NB4 (cell line): Measurements from ENCODE around the gene KDM4D.

ENCODE experiments used
- DNase-seq: peaks from one replicate; pipeline ENCODE4 v3.0.0; 2010; ENCODE audit warnings: low read depth
- H3K4me3 ChIP-seq: one replicate; pipeline ENCODE4 v1.5.1; 2011; ENCODE audit warnings: mild to moderate bottlenecking, low read depth, low read length, moderate library complexity
- CTCF ChIP-seq: IDR thresholded peaks from one replicate; pipeline ENCODE4 v1.5.1; 2012; ENCODE audit warnings: low read depth, low read length
- MAX ChIP-seq: IDR thresholded peaks from 2 replicates; pipeline ENCODE4 v1.6.1; 2011; ENCODE audit warnings: low read depth, low read length
- MYC ChIP-seq: IDR thresholded peaks from 2 replicates; pipeline ENCODE4 v1.6.1; 2011; ENCODE audit warnings: low read depth, low read length
- POLR2A ChIP-seq: IDR thresholded peaks from 2 replicates; pipeline ENCODE4 v1.6.1; 2011; ENCODE audit warnings: mild to moderate bottlenecking; ENCODE audit not compliant: insufficient read length; ENCODE audit errors: extremely low read depth

Gene KDM4D

GRCh38 chr11:94975599-94975998, 2.1 kb downstream of the KDM4D start:
- TF ChIP-seq MYC = no peak
- TF ChIP-seq MAX = no peak
- no peak for TF ChIP-seq CTCF
- no peak for TF ChIP-seq POLR2A
- no peak for DNase-seq

GRCh38 chr11:94987378-94987777, 13.9 kb downstream of the KDM4D start:
- DNase-seq = no peak
- no peak overlapping the region for H3K4me3 ChIP-seq
- TF ChIP-seq POLR2A (no peak), CTCF (no peak), MYC (no peak), MAX (no peak)

More at GRCh38 chr11:94975599-94975998, 2.1 kb downstream of the KDM4D start:
- no peak overlapping the region for H3K4me3 ChIP-seq

- DNase-seq = no peak
- no peak overlapping the region for H3K4me3 ChIP-seq
- TF ChIP-seq POLR2A (no peak), MAX (no peak), MYC (no peak), CTCF (no peak)
Observed at GRCh38 chr11:94988748-94989147, 15.2 kb downstream of the KDM4D start.

DNA sequence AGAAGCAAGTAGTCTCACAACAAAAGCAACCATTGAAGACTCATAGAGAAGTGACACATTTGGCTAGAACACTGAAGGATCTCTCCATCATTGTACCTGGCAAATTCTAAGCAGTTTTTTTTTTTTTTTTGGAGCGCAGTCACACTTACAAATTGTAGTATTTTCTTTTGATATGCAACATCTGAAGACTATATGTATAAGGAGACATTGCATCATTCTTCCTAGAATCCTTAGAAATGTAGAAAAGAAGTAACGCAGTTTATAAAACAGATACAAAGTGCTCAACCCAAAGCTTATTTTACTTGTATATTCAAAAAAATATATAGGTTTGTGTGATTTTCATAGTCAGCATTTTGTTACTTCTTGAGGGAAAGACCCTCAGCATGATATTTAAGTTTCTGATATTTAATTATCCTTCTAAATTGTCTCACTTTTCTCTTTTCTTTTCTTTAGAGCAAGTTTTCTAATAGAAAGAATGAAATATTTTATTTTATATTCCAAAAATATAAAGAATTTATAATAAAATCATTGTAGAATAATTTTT, 20.0 kb downstream of the KDM4D start:
- no peak overlapping the region for H3K4me3 ChIP-seq
- no peak for DNase-seq
- TF ChIP-seq POLR2A (no peak), CTCF (no peak), MAX (no peak), MYC (no peak)

DNA sequence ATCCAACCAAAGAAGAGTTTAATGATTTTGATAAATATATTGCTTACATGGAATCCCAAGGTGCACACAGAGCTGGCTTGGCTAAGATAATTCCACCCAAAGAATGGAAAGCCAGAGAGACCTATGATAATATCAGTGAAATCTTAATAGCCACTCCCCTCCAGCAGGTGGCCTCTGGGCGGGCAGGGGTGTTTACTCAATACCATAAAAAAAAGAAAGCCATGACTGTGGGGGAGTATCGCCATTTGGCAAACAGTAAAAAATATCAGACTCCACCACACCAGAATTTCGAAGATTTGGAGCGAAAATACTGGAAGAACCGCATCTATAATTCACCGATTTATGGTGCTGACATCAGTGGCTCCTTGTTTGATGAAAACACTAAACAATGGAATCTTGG, 23.9 kb downstream of the KDM4D start:
- no peak for DNase-seq
- no peak overlapping the region for H3K4me3 ChIP-seq

More for the DNA sequence above, 23.9 kb downstream of the KDM4D start:
- no peak for TF ChIP-seq MAX
- TF ChIP-seq CTCF = no peak
- TF ChIP-seq MYC = no peak
- TF ChIP-seq POLR2A = no peak
